DOHH2 (cell line): Measurements from ENCODE around the gene WTAP.
"Not testable (repeated sequence)": the region's sequence is repeated elsewhere in the genome, so short reads cannot be mapped to it uniquely, and the experiment has no call there.

Experiments
- H3F3A ChIP-seq: fragments of 200-600 bp; sonication (generic), shearing (Covaris generic); 2 replicates; pipeline ENCODE4 v1.6.0; 2016; ENCODE audit warnings: antibody characterized with exemption, mild to moderate bottlenecking; ENCODE audit not compliant: control insufficient read depth, insufficient read depth
- H3K27ac ChIP-seq: fragments of 200-600 bp; sonication (generic); 2 replicates; pipeline ENCODE4 v1.5.1; 2014; ENCODE audit warnings: low read depth, mild to moderate bottlenecking, low read length, moderate library complexity
- H3K27me3 ChIP-seq: fragments of 200-600 bp; sonication (generic); 2 replicates; pipeline ENCODE4 v1.6.1; 2014; ENCODE audit warnings: mild to moderate bottlenecking, low read length, mixed read lengths; ENCODE audit not compliant: control insufficient read depth
- H3K36me3 ChIP-seq: fragments of 200-600 bp; sonication (generic); 2 replicates; pipeline ENCODE4 v1.6.1; 2014; ENCODE audit warnings: mild to moderate bottlenecking, low read length, moderate library complexity, mixed read lengths; ENCODE audit not compliant: control insufficient read depth
- H3K4me1 ChIP-seq: fragments of 200-600 bp; sonication (generic); 2 replicates; pipeline ENCODE4 v1.6.1; 2014; ENCODE audit warnings: mild to moderate bottlenecking, low read length, mixed read lengths; ENCODE audit not compliant: control insufficient read depth
- H3K4me2 ChIP-seq: fragments of 200-600 bp; sonication (generic); 2 replicates; pipeline ENCODE4 v1.6.0; 2014; ENCODE audit warnings: mild to moderate bottlenecking, low read length, moderate library complexity
- H3K4me3 ChIP-seq: fragments of 200-600 bp; sonication (generic); 2 replicates; pipeline ENCODE4 v1.5.1; 2014; ENCODE audit warnings: mild to moderate bottlenecking, low read length, mixed read lengths
- H3K79me2 ChIP-seq: fragments of 200-600 bp; sonication (generic); 2 replicates; pipeline ENCODE4 v1.6.1; 2014; ENCODE audit warnings: mild to moderate bottlenecking, low read length, mixed read lengths; ENCODE audit not compliant: control insufficient read depth
- H3K9me2 ChIP-seq: fragments of 200-600 bp; sonication (generic); replicated peaks from 2 replicates; pipeline ENCODE4 v1.6.1; 2014; ENCODE audit warnings: mild to moderate bottlenecking, low read length, mixed read lengths; ENCODE audit not compliant: control insufficient read depth
- H3K9me3 ChIP-seq: fragments of 200-600 bp; sonication (generic); 2 replicates; pipeline ENCODE4 v1.6.1; 2014; ENCODE audit warnings: antibody characterized with exemption, low read length, mixed read lengths; ENCODE audit not compliant: control insufficient read depth, insufficient read depth
- H4K20me1 ChIP-seq: fragments of 200-600 bp; sonication (generic); 2 replicates; pipeline ENCODE4 v1.6.0; 2014; ENCODE audit warnings: low read depth, mild to moderate bottlenecking, antibody characterized with exemption, low read length, moderate library complexity; ENCODE audit not compliant: control insufficient read depth, insufficient read depth
- EZH2phosphoT487 ChIP-seq: fragments of 200-600 bp; sonication (generic); IDR thresholded peaks from 2 replicates; pipeline ENCODE4 v1.6.1; 2017; ENCODE audit warnings: borderline replicate concordance, mild to moderate bottlenecking, antibody characterized with exemption, low read length, moderate library complexity, mixed read lengths
- TF ChIP-seq, protein P1 (sequence below): fragments of 200-600 bp; sonication (generic); IDR thresholded peaks from one replicate; pipeline ENCODE4 v1.5.1; 2014; ENCODE audit warnings: antibody characterized with exemption, mild to moderate bottlenecking, low read depth, low read length; ENCODE audit not compliant: poor library complexity, severe bottlenecking

WTAP gene

GRCh38 chr6:159728531-159728964 is 1.2 kb downstream of the WTAP start:
- Histone ChIP-seq H3K9me3 (no peaks in the 10 kb centered on the region), H3K4me3 (peak overlapping the region; percentile 81), H3K27ac (0 out of 2 replicates have a peak overlapping the region, but pooled peaks have one; percentile 87), H3F3A (no peaks in the 10 kb centered on the region; the same call in 1 of the 2 replicates), H3K27me3 (no peaks in the 10 kb centered on the region), H3K4me1 (peaks cover 51% of the 10 kb centered on the region), H3K9me2 (no peaks in the 10 kb centered on the region), H4K20me1 (peaks cover 41% of the 10 kb centered on the region), H3K36me3 (peaks cover 72% of the 10 kb centered on the region), H3K79me2 (peaks cover 98% of the 10 kb centered on the region), H3K4me2 (peak overlapping the region; percentile 70)
- TF ChIP-seq, protein P1, sequence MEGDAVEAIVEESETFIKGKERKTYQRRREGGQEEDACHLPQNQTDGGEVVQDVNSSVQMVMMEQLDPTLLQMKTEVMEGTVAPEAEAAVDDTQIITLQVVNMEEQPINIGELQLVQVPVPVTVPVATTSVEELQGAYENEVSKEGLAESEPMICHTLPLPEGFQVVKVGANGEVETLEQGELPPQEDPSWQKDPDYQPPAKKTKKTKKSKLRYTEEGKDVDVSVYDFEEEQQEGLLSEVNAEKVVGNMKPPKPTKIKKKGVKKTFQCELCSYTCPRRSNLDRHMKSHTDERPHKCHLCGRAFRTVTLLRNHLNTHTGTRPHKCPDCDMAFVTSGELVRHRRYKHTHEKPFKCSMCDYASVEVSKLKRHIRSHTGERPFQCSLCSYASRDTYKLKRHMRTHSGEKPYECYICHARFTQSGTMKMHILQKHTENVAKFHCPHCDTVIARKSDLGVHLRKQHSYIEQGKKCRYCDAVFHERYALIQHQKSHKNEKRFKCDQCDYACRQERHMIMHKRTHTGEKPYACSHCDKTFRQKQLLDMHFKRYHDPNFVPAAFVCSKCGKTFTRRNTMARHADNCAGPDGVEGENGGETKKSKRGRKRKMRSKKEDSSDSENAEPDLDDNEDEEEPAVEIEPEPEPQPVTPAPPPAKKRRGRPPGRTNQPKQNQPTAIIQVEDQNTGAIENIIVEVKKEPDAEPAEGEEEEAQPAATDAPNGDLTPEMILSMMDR, result no peak
- no peak for TF ChIP-seq EZH2phosphoT487

DNA sequence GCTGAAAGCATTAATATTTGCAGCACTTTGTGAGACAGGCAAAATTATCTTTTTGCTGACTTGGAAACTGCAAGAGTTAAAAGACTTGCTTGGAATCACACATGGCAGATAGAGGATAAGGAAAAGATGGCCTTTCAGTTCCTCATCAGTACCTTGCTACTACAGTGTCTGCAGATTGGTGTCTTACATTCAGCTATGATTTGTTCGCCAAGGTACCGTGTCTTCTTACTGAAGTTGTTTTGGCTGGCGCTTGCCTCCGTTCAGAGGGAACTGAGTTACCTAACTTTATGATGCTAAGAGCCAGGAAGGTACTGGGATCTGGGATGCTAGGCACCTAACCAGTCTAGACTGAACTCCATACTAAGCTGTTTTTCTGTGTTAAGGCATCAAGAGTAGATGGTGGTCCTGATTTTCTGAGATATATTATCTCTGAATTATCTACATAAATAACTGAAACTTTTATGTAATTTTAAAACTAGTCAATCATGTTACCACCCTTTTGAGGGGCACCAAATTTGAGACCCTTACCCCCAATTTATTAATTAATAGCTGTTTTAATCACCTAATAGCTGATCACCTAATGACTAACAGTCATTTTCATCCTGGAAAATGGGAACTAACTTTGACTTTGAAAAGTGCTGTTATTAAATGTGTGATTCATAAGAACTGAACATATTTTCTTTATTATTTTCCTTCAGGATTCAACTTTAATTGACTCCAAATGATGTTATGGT is 2.5 kb downstream of the WTAP start:
- H3K79me2 ChIP-seq, result peaks cover 98% of the 10 kb centered on the region
- H3F3A ChIP-seq, result no peaks in the 10 kb centered on the region; the same call in 1 of the 2 replicates
- TF ChIP-seq, protein P1, result no peak
- TF ChIP-seq EZH2phosphoT487, result no peak
- peaks cover 41% of the 10 kb centered on the region for H4K20me1 ChIP-seq
- H3K27me3 ChIP-seq, result no peaks in the 10 kb centered on the region
- no peaks in the 10 kb centered on the region for H3K9me2 ChIP-seq
- H3K27ac ChIP-seq, result no peak overlapping the region
- H3K4me3 ChIP-seq, result peak overlapping the region; percentile 81
- peaks cover 71% of the 10 kb centered on the region for H3K36me3 ChIP-seq
- peak overlapping the region; percentile 70 for H3K4me2 ChIP-seq
- H3K9me3 ChIP-seq, result no peaks in the 10 kb centered on the region
- H3K4me1 ChIP-seq, result peaks cover 52% of the 10 kb centered on the region

GRCh38 chr6:159730332-159730676 is 3.0 kb downstream of the WTAP start:
- H3K4me3 ChIP-seq, result peak overlapping the region; percentile 81

GRCh38 chr6:159732550-159732949 is 5.2 kb downstream of the WTAP start:
- not testable (repeated sequence) for H3K27me3 ChIP-seq, H3K9me2 ChIP-seq, H3K27ac ChIP-seq, H3K4me3 ChIP-seq, H3F3A ChIP-seq, H3K4me2 ChIP-seq, H3K9me3 ChIP-seq
- Histone ChIP-seq H4K20me1 (peaks cover 51% of the 10 kb centered on the region), H3K36me3 (peaks cover 81% of the 10 kb centered on the region), H3K79me2 (peaks cover 100% of the 10 kb centered on the region), H3K4me1 (peaks cover 47% of the 10 kb centered on the region)

More at GRCh38 chr6:159730332-159730676, 3.0 kb downstream of the WTAP start:
- peaks cover 45% of the 10 kb centered on the region for H4K20me1 ChIP-seq
- no peaks in the 10 kb centered on the region; the same call in 1 of the 2 replicates for H3F3A ChIP-seq
- H3K36me3 ChIP-seq, result peaks cover 72% of the 10 kb centered on the region
- no peak for TF ChIP-seq EZH2phosphoT487
- TF ChIP-seq, protein P1, result no peak
- H3K27me3 ChIP-seq, result no peaks in the 10 kb centered on the region
- H3K4me1 ChIP-seq, result peaks cover 50% of the 10 kb centered on the region
- H3K79me2 ChIP-seq, result peaks cover 98% of the 10 kb centered on the region
- no peaks in the 10 kb centered on the region for H3K9me3 ChIP-seq
- H3K4me2 ChIP-seq, result peak overlapping the region; percentile 70
- no peak overlapping the region for H3K27ac ChIP-seq
- no peaks in the 10 kb centered on the region for H3K9me2 ChIP-seq

- Histone ChIP-seq H3K36me3 (peaks cover 82% of the 10 kb centered on the region), H3K4me1 (peaks cover 47% of the 10 kb centered on the region)
These were observed 6.1 kb downstream of the WTAP start for GRCh38 chr6:159733395-159733794.

More at GRCh38 chr6:159733395-159733794, 6.1 kb downstream of the WTAP start:
- not testable (repeated sequence) for H3F3A ChIP-seq, H3K27ac ChIP-seq, H3K9me2 ChIP-seq, H3K4me3 ChIP-seq, H3K27me3 ChIP-seq, H3K4me2 ChIP-seq, H3K9me3 ChIP-seq
- Histone ChIP-seq H4K20me1 (peaks cover 52% of the 10 kb centered on the region), H3K79me2 (peaks cover 100% of the 10 kb centered on the region)
